Astrocyte of the spinal cord (primary cell): ENCODE results near the gene MPV17L.
"Not testable (repeated sequence)": the region's sequence is repeated elsewhere in the genome, so short reads cannot be mapped to it uniquely, and the experiment has no call there.

Experiments used
- DNase-seq: peaks from one replicate; pipeline ENCODE4 v3.0.0; 2011; ENCODE audit warnings: low read depth, low spot score
- H3K4me3 ChIP-seq: 2 replicates; pipeline ENCODE4 v1.5.1; 2011; ENCODE audit warnings: low read depth, mild to moderate bottlenecking, low read length, moderate library complexity
- in situ Hi-C: cut with HindIII; loops from 2 replicates; pipeline ENCODE4 v1.10.0; 2017; ENCODE audit warnings: low sequenced_read_pairs

The MPV17L gene

GRCh38 chr16:15395631-15396508 is at the start of gene MPV17L:
TSS of gene MPV17L (plus strand) at chr16:15395754. CDS start at chr16:15395898, 144 bp downstream.
- H3K4me3 ChIP-seq = peak within 1 kb of the TSS; percentile 33
- DNase-seq, in situ Hi-C loops: not testable (repeated sequence)

GRCh38 chr16:15348721-15349120 is 46.8 kb upstream of the MPV17L start:
- in situ Hi-C loops = not testable (repeated sequence)

GRCh38 chr16:15351251-15351650 is 44.3 kb upstream of the MPV17L start:
- in situ Hi-C loops, H3K4me3 ChIP-seq, DNase-seq: not testable (repeated sequence)

More at GRCh38 chr16:15348721-15349120, 46.8 kb upstream of the MPV17L start:
- H3K4me3 ChIP-seq, DNase-seq: not testable (repeated sequence)

GRCh38 chr16:15351745-15352144 is 43.8 kb upstream of the MPV17L start:
- in situ Hi-C loops, H3K4me3 ChIP-seq, DNase-seq: not testable (repeated sequence)

- in situ Hi-C loops, DNase-seq, H3K4me3 ChIP-seq: not testable (repeated sequence)
Observed at GRCh38 chr16:15352852-15353251, 42.7 kb upstream of the MPV17L start.

- H3K4me3 ChIP-seq, in situ Hi-C loops, DNase-seq: not testable (repeated sequence)
Observed at GRCh38 chr16:15354846-15355245, 40.7 kb upstream of the MPV17L start.

- DNase-seq, in situ Hi-C loops, H3K4me3 ChIP-seq: not testable (repeated sequence)
Observed at GRCh38 chr16:15357495-15357894, 38.1 kb upstream of the MPV17L start.

- H3K4me3 ChIP-seq, DNase-seq, in situ Hi-C loops: not testable (repeated sequence)
Observed at GRCh38 chr16:15378194-15378593, 17.4 kb upstream of the MPV17L start, which contains the start of gene NPIPA5. TSS of gene NPIPA5 (minus strand) at chr16:15378294. CDS start at chr16:15378294, 0 bp downstream.

- peak; percentile 17 for DNase-seq
- H3K4me3 ChIP-seq, in situ Hi-C loops: not testable (repeated sequence)
Observed at GRCh38 chr16:15382810-15383209, 12.7 kb upstream of the MPV17L start.

GRCh38 chr16:15388060-15388459 is 7.5 kb upstream of the MPV17L start:
- DNase-seq, H3K4me3 ChIP-seq, in situ Hi-C loops: not testable (repeated sequence)

GRCh38 chr16:15389916-15390315 is 5.6 kb upstream of the MPV17L start:
- H3K4me3 ChIP-seq, in situ Hi-C loops, DNase-seq: not testable (repeated sequence)

GRCh38 chr16:15393025-15393424 is 2.5 kb upstream of the MPV17L start:
- in situ Hi-C loops, H3K4me3 ChIP-seq, DNase-seq: not testable (repeated sequence)

GRCh38 chr16:15396509-15396829 is 915 bp downstream of the MPV17L start:
- in situ Hi-C loops, DNase-seq, H3K4me3 ChIP-seq: not testable (repeated sequence)
